SU-DHL-6 (cell line): Measurements from ENCODE around the gene MRTFB.

Experiments used
- H2AFZ ChIP-seq: fragments of 200-600 bp; sonication (generic); 2 replicates; pipeline ENCODE4 v1.6.1; 2014; ENCODE audit warnings: low read depth, mild to moderate bottlenecking, moderate library complexity, mixed read lengths, antibody characterized with exemption, low read length; ENCODE audit not compliant: severe bottlenecking
- H3F3A ChIP-seq: fragments of 200-600 bp; shearing (Covaris generic); 2 replicates; pipeline ENCODE4 v1.6.0; 2016; ENCODE audit warnings: antibody characterized with exemption, mild to moderate bottlenecking; ENCODE audit not compliant: insufficient read depth
- H3K27ac ChIP-seq: fragments of 200-600 bp; sonication (generic); 2 replicates; pipeline ENCODE4 v1.5.1; 2016; ENCODE audit warnings: low read depth, mild to moderate bottlenecking, low read length, moderate library complexity, mixed read lengths
- H3K27me3 ChIP-seq: fragments of 200-600 bp; sonication (generic), shearing (Covaris generic); 2 replicates; pipeline ENCODE4 v1.6.0; 2014; ENCODE audit warnings: mild to moderate bottlenecking, low read length
- H3K36me3 ChIP-seq: fragments of 200-600 bp; sonication (generic); 2 replicates; pipeline ENCODE4 v1.6.1; 2014; ENCODE audit warnings: mild to moderate bottlenecking, low read length, mixed read lengths
- H3K4me2 ChIP-seq: fragments of 300-600, 200-600 bp; shearing (Covaris generic), sonication (generic); 2 replicates; pipeline ENCODE4 v1.6.0; 2014; ENCODE audit warnings: low read length, low read depth, mild to moderate bottlenecking; ENCODE audit not compliant: poor library complexity, severe bottlenecking
- H3K4me3 ChIP-seq: fragments of 200-600 bp; sonication (generic); 2 replicates; pipeline ENCODE4 v1.5.1; 2014; ENCODE audit warnings: antibody characterized with exemption, low read length, mild to moderate bottlenecking, mixed read lengths; ENCODE audit not compliant: insufficient read depth, poor library complexity, severe bottlenecking
- H3K79me2 ChIP-seq: fragments of 200-600 bp; sonication (generic); 2 replicates; pipeline ENCODE4 v1.6.1; 2014; ENCODE audit warnings: mild to moderate bottlenecking, low read length, moderate library complexity; ENCODE audit not compliant: insufficient read depth
- H3K9ac ChIP-seq: fragments of 200-600 bp; sonication (generic); 2 replicates; pipeline ENCODE4 v1.7.0; 2014; ENCODE audit warnings: mild to moderate bottlenecking, low read length
- H3K9me2 ChIP-seq: fragments of 200-600 bp; sonication (generic); replicated peaks from 2 replicates; pipeline ENCODE4 v1.6.1; 2014; ENCODE audit warnings: low read length; ENCODE audit not compliant: insufficient read depth
- H3K9me3 ChIP-seq: fragments of 200-600 bp; sonication (generic); 2 replicates; pipeline ENCODE4 v1.6.1; 2014; ENCODE audit warnings: low read length, mixed read lengths; ENCODE audit not compliant: insufficient read depth
- H4K20me1 ChIP-seq: fragments of 200-600 bp; sonication (generic); 2 replicates; pipeline ENCODE4 v1.6.1; 2014; ENCODE audit warnings: low read depth, mild to moderate bottlenecking, antibody characterized with exemption, low read length, moderate library complexity, mixed read lengths
- EZH2phosphoT487 ChIP-seq: fragments of 200-600 bp; sonication (generic), shearing (Covaris generic); conservative IDR thresholded peaks from 2 replicates; pipeline ENCODE4 v1.6.1; 2018; ENCODE audit warnings: mild to moderate bottlenecking, antibody characterized with exemption, low read length, moderate library complexity, mixed read lengths
- TF ChIP-seq, protein P1 (sequence below): fragments of 200-600 bp; sonication (generic); IDR thresholded peaks from one replicate; pipeline ENCODE4 v1.5.1; 2017; ENCODE audit warnings: antibody characterized with exemption, mild to moderate bottlenecking, low read length, moderate library complexity; ENCODE audit not compliant: insufficient read depth, poor library complexity, severe bottlenecking

MRTFB gene

GRCh38 chr16:14102925-14103720, 32.0 kb downstream of the MRTFB start:
- Histone ChIP-seq H3F3A (no peaks in the 10 kb centered on the region), H3K4me3 (no peak overlapping the region), H3K9me2 (no peaks in the 10 kb centered on the region), H3K27me3 (no peaks in the 10 kb centered on the region), H3K27ac (no peak overlapping the region), H4K20me1 (peaks cover 5% of the 10 kb centered on the region; the same call in 1 of the 2 replicates), H3K9ac (no peak overlapping the region), H2AFZ (no peak overlapping the region), H3K36me3 (no peaks in the 10 kb centered on the region), H3K79me2 (peaks cover 11% of the 10 kb centered on the region; the same call in 1 of the 2 replicates), H3K4me2 (no peak overlapping the region), H3K9me3 (no peaks in the 10 kb centered on the region)
- no peak for TF ChIP-seq EZH2phosphoT487
- TF ChIP-seq, protein P1, sequence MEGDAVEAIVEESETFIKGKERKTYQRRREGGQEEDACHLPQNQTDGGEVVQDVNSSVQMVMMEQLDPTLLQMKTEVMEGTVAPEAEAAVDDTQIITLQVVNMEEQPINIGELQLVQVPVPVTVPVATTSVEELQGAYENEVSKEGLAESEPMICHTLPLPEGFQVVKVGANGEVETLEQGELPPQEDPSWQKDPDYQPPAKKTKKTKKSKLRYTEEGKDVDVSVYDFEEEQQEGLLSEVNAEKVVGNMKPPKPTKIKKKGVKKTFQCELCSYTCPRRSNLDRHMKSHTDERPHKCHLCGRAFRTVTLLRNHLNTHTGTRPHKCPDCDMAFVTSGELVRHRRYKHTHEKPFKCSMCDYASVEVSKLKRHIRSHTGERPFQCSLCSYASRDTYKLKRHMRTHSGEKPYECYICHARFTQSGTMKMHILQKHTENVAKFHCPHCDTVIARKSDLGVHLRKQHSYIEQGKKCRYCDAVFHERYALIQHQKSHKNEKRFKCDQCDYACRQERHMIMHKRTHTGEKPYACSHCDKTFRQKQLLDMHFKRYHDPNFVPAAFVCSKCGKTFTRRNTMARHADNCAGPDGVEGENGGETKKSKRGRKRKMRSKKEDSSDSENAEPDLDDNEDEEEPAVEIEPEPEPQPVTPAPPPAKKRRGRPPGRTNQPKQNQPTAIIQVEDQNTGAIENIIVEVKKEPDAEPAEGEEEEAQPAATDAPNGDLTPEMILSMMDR, result no peak

DNA sequence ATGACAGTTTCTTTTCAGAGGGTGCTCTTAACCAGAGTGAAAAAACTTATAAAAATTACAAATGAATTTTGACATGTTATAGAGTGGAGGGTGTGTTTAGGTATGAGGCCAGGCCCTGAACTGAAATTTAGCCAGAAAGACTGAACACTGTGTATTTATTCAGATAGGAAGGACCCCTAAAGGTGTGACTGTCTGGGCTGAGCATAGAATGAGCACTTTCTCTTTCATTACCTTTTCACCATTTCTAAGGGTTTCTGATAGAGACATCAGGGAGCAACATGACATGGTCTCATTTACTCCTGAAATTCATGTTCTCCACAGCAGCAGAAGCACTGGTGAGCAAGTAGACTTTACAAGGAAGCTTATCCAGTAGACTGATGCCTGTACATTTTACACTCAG, 32.9 kb downstream of the MRTFB start:
- no peak overlapping the region for H3K4me3 ChIP-seq
- H3K79me2 ChIP-seq, result peaks cover 14% of the 10 kb centered on the region; the same call in 1 of the 2 replicates
- H3F3A ChIP-seq, result no peaks in the 10 kb centered on the region
- H3K9me2 ChIP-seq, result no peaks in the 10 kb centered on the region
- TF ChIP-seq EZH2phosphoT487, result no peak
- TF ChIP-seq, protein P1, result no peak
- H3K9me3 ChIP-seq, result no peaks in the 10 kb centered on the region
- no peak overlapping the region for H3K27ac ChIP-seq
- no peak overlapping the region for H3K9ac ChIP-seq
- H3K36me3 ChIP-seq, result no peaks in the 10 kb centered on the region
- no peak overlapping the region for H3K4me2 ChIP-seq
- no peaks in the 10 kb centered on the region for H3K27me3 ChIP-seq
- peaks cover 5% of the 10 kb centered on the region; the same call in 1 of the 2 replicates for H4K20me1 ChIP-seq
- H2AFZ ChIP-seq, result no peak overlapping the region

DNA sequence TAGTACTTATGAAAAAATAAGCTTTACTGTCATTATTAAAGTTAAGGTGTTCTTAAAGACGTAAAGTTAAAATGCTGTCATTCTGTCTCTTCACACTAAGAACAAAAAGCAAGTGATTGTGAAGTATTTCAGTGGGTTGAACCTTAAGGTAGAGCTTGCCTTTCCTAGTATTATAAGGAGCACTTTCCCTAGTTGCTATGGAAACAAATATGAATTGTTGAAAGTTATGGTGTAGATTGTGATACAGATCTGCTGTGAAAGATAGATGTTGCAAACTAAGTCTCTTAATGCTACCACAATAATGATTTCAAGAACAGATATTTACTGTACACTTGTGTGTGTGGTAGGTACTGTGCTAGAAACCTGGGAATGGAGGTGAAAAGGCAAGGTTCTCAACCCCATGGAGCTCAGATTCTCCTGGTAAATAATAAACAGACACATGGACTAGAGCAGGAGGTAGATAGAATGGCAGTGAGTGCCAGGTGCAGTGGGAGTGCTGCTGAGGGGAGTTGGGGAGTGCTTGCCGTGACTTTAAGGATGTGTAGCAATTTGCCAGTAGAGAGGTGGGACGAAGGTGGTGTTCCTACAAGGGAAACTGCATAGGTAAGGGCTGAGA, 34.7 kb downstream of the MRTFB start:
- H3K79me2 ChIP-seq, result peaks cover 14% of the 10 kb centered on the region; the same call in 1 of the 2 replicates
- H4K20me1 ChIP-seq, result 0 out of 2 replicates have a peak, but pooled peaks cover 5% of the 10 kb centered on the region
- no peak overlapping the region for H3K4me3 ChIP-seq
- H3K27me3 ChIP-seq, result no peaks in the 10 kb centered on the region
- TF ChIP-seq, protein P1, result no peak
- TF ChIP-seq EZH2phosphoT487, result no peak
- H2AFZ ChIP-seq, result no peak overlapping the region
- no peaks in the 10 kb centered on the region for H3K9me3 ChIP-seq
- no peak overlapping the region for H3K4me2 ChIP-seq
- no peaks in the 10 kb centered on the region for H3F3A ChIP-seq
- H3K9me2 ChIP-seq, result no peaks in the 10 kb centered on the region
- no peak overlapping the region for H3K27ac ChIP-seq
- no peaks in the 10 kb centered on the region for H3K36me3 ChIP-seq
- no peak overlapping the region for H3K9ac ChIP-seq
